Measurements from ENCODE around the gene SNRNP48. TPM values are rescaled to one million over a fixed set of nuclear protein-coding genes. Genes with fewer than 3 reads are reported as not detected.

SNRNP48 gene
- total RNA-seq, 3 donors from 2014 or later, result 10.6 to 14.2 (median 11.0) TPM

DNA sequence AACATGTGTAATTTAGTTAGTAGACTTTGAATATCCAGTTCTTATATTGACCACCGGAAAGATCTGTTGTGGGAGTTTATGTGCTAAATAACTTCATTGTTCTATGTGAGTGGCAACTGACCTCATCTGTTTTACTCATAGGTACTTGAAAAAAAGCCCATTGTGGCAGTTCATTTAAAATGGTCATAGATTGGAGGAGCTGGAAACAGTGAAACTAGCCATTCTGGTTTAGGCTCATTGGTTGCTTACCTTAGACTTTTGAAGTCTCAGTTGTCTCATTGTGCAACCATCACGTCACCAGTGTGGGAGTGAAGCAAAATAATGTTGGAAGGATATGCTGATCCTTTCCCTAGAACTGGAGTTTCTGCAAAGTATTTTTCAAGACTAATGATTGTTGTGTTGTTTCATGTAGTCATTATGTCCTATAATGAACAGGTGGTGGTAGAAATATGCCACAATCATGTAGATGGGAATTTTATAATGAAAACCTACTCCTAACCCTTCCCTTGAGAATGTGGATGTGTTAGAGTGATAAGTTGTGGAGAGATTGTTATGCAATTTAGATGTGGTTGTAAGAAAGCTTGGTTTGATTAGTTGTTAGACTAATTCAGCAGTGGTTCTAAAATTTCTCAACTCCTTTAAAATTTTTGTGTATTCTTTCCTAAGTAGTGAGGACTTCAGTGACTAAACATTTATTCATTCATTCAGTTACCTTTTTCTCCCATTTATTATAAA is 30.2 kb upstream of the SNRNP48 start:
- Histone ChIP-seq H3K4me1 (ENCODE audit: low read depth) (peaks cover 20% of the 10 kb centered on the region), H3K4me3 (no peak overlapping the region), H3K36me3 (ENCODE audit: low read depth) (no peaks in the 10 kb centered on the region), H3K9me3 (no peaks in the 10 kb centered on the region)
- DNase-seq (no peak), ATAC-seq (no peak)
- TF ChIP-seq, protein P1, sequence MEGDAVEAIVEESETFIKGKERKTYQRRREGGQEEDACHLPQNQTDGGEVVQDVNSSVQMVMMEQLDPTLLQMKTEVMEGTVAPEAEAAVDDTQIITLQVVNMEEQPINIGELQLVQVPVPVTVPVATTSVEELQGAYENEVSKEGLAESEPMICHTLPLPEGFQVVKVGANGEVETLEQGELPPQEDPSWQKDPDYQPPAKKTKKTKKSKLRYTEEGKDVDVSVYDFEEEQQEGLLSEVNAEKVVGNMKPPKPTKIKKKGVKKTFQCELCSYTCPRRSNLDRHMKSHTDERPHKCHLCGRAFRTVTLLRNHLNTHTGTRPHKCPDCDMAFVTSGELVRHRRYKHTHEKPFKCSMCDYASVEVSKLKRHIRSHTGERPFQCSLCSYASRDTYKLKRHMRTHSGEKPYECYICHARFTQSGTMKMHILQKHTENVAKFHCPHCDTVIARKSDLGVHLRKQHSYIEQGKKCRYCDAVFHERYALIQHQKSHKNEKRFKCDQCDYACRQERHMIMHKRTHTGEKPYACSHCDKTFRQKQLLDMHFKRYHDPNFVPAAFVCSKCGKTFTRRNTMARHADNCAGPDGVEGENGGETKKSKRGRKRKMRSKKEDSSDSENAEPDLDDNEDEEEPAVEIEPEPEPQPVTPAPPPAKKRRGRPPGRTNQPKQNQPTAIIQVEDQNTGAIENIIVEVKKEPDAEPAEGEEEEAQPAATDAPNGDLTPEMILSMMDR (IDR thresholded peaks at IDR 0.05), result no peak
- intact Hi-C loops (cut with DNase I, micrococcal nuclease), result no loop called here

DNA sequence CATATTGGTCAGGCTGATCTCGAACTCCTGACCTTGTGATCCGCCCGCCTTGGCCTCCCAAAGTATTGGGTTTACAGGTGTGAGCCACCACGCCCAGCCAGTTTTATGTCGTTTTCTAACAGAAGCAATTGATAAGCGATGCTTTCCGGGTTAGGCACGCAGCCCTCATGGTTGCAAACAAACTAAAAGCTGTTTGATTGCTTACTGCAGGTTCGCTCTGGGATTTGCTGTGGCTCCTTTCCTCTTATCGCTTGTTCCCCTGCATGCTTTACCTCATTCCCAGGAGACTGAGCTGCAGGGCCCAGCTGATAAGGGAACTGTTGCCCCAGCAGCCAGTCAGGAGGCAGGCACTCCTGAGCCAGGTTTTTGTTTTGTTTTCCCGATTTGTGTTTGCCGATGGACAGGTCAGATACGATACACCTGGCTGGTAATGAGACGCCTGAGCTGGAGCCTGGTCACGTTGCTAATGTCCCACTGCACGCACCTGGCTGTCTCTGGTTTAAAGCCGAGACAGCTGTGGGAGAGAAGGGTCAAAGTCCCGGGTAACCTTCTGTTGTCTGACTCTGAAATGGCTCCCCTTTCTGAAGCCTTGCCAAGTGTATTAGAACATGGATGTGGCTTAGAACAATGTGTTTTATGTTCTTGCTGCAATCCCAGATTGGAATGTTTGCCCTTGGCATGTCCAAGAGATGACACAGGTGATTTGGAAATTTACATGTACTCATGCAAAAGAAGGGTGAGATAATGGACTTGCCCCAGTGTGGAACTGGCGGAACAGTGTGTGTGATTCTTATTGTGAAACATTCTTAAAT is 28.6 kb upstream of the SNRNP48 start:
- ATAC-seq (peak; percentile 94), DNase-seq (peak; percentile 78 to 88 (median 83))
- no peak overlapping the region for H3K4me3 ChIP-seq
- H3K36me3 ChIP-seq (ENCODE audit: low read depth), result no peaks in the 10 kb centered on the region
- peaks cover 20% of the 10 kb centered on the region for H3K4me1 ChIP-seq (ENCODE audit: low read depth)
- TF ChIP-seq, protein P1 (IDR thresholded peaks at IDR 0.05), result no peak
- intact Hi-C loops (cut with DNase I, micrococcal nuclease), result no loop called here
- no peaks in the 10 kb centered on the region for H3K9me3 ChIP-seq

DNA sequence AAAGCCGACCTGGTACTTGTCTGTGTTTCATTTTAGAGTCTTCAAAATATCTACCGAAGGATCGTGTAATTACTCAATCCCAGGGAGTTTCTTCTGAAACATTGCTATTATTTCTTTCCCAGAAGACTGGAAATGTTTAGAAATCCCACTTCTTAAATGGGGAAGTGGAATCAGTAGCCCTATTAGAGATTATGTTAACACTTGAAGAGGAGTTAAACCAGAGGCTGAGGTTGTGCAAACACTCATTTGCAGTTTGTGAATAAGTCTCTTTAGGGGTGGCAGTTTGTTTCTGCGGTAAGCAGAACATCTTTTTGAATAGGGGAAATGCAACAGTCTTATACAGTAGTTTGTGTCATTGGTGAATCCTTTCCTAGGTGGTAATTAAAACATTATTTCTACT is 27.2 kb upstream of the SNRNP48 start:
- TF ChIP-seq, protein P1 (IDR thresholded peaks at IDR 0.05), result no peak

DNA sequence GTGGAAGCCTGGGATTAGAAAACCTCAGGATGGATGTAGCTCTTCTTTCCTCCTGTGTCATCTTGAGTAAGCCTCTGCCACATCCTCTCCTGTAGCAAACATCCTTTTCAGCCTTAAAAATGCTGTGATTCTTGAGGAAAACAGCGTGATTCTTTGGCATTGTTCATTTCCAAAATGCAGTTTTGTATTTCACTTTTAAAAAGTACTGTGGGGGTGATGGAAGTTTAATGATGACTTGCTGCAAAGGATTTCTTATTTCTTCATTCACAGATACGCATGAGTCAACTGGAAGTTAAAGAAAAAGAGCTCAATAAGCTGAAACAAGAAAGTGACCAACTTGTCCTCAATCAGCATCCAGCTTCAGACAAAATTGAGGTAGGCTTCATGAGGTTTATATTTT is 23.9 kb upstream of the SNRNP48 start:
- Histone ChIP-seq H3K4me1 (ENCODE audit: low read depth) (peaks cover 9% of the 10 kb centered on the region), H3K9me3 (no peaks in the 10 kb centered on the region), H3K4me3 (no peak overlapping the region), H3K36me3 (ENCODE audit: low read depth) (peaks cover 3% of the 10 kb centered on the region)
- TF ChIP-seq, protein P1 (IDR thresholded peaks at IDR 0.05), result no peak
- ATAC-seq (no peak), DNase-seq (no peak)
- intact Hi-C loops (cut with DNase I, micrococcal nuclease), result no loop called here

More for the DNA sequence above, 27.2 kb upstream of the SNRNP48 start:
- ATAC-seq, result no peak
- Histone ChIP-seq H3K4me3 (no peak overlapping the region), H3K4me1 (ENCODE audit: low read depth) (peaks cover 20% of the 10 kb centered on the region), H3K36me3 (ENCODE audit: low read depth) (no peaks in the 10 kb centered on the region), H3K9me3 (no peaks in the 10 kb centered on the region)
- DNase-seq, result no peak
- intact Hi-C loops (cut with DNase I, micrococcal nuclease), result no loop called here

DNA sequence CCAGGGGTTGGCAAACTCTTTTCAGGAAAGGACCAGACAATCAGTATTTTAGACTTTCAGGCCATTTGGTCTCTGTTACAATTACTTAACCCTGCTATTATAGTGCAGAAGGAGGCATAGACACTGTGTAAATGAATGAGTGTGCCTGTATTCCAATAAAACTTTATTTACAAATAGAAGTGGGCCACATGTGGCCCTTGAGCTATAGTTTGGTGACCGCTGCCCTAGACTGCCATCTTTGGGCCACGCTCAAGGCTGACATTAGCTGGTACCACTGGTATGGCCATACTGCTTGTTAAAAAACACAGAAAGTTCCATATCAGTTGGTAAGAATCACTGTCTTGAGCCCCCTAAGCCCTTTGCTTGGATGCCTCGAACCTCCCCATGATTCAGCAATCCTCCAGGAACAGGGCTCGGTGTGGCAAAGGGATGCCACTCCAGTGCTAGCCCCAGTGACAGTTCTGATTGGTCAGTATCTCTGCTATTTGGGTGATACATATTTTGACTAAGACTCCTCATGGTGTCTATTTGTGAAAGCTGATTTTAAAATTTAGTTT is 23.3 kb upstream of the SNRNP48 start:
- ATAC-seq (no peak), DNase-seq (no peak)
- Histone ChIP-seq H3K9me3 (no peaks in the 10 kb centered on the region), H3K4me1 (ENCODE audit: low read depth) (peaks cover 7% of the 10 kb centered on the region), H3K4me3 (no peak overlapping the region), H3K36me3 (ENCODE audit: low read depth) (peaks cover 7% of the 10 kb centered on the region)
- TF ChIP-seq, protein P1 (IDR thresholded peaks at IDR 0.05), result no peak
- intact Hi-C loops (cut with DNase I, micrococcal nuclease), result no loop called here
